Stimulated activated CD4-positive, alpha-beta T cell treated with anti-CD3 and anti-CD28 coated beads, Interleukin-4, amount 100 ng/mL, for 24 hours (primary cell): ENCODE results near the gene GLRX2.

Experiments
- DNase-seq: peaks from one replicate; pipeline ENCODE4 v3.0.0-alpha.2; 2020

The GLRX2 gene

GRCh38 chr1:193111641-193112090 lies 6.5 kb upstream of the GLRX2 start:
- DNase-seq: no peak

- no peak for DNase-seq
Observed at GRCh38 chr1:193110864-193111263, 5.7 kb upstream of the GLRX2 start.

GRCh38 chr1:193110246-193110645 lies 5.0 kb upstream of the GLRX2 start:
- DNase-seq: no peak

GRCh38 chr1:193109619-193110018 lies 4.4 kb upstream of the GLRX2 start:
- DNase-seq: no peak

- DNase-seq: no peak
Observed at GRCh38 chr1:193108471-193108870, 3.3 kb upstream of the GLRX2 start.

- DNase-seq: no peak
Observed at GRCh38 chr1:193105821-193106177, 585 bp upstream of the GLRX2 start.

- DNase-seq: peak; percentile 20
Observed at GRCh38 chr1:193104502-193104906, 710 bp downstream of the GLRX2 start.

GRCh38 chr1:193103759-193104501 lies 1.3 kb downstream of the GLRX2 start:
- no peak for DNase-seq

GRCh38 chr1:193102662-193103061 lies 2.6 kb downstream of the GLRX2 start:
- DNase-seq: no peak

- DNase-seq: no peak
Observed at GRCh38 chr1:193094112-193094511, 11.1 kb downstream of the GLRX2 start.

- DNase-seq: no peak
Observed at GRCh38 chr1:193090865-193091264, 14.3 kb downstream of the GLRX2 start.

GRCh38 chr1:193087893-193088292 lies 17.3 kb downstream of the GLRX2 start:
- no peak for DNase-seq

GRCh38 chr1:193086342-193086741 lies 18.9 kb downstream of the GLRX2 start:
- DNase-seq: no peak

- DNase-seq: no peak
Observed at GRCh38 chr1:193085263-193085662, 20.0 kb downstream of the GLRX2 start.

GRCh38 chr1:193083365-193084088 lies 21.7 kb downstream of the GLRX2 start:
- no peak for DNase-seq

- no peak for DNase-seq
Observed at GRCh38 chr1:193079187-193079586, 26.0 kb downstream of the GLRX2 start.

- no peak for DNase-seq
Observed at GRCh38 chr1:193077991-193078390, 27.2 kb downstream of the GLRX2 start.

GRCh38 chr1:193070942-193071341 lies 34.3 kb downstream of the GLRX2 start:
- DNase-seq: peak; percentile 14

GRCh38 chr1:193070386-193070753 lies 34.8 kb downstream of the GLRX2 start:
- DNase-seq: no peak

GRCh38 chr1:193069748-193070385 lies 35.3 kb downstream of the GLRX2 start:
- no peak for DNase-seq

- no peak for DNase-seq
Observed at GRCh38 chr1:193068013-193068412, 37.2 kb downstream of the GLRX2 start.

GRCh38 chr1:193066606-193067005 lies 38.6 kb downstream of the GLRX2 start:
- no peak for DNase-seq

- no peak for DNase-seq
Observed at GRCh38 chr1:193065954-193066353, 39.3 kb downstream of the GLRX2 start.
